Muscle of leg (tissue), 11 donors: Measurements from ENCODE around the gene GRK7. TPM values are rescaled to one million over a fixed set of nuclear protein-coding genes. Genes with fewer than 3 reads are reported as not detected.
"Not testable (repeated sequence)": the region's sequence is repeated elsewhere in the genome, so short reads cannot be mapped to it uniquely, and the experiment has no call there.

ENCODE experiments used
- DNase-seq: peaks from one replicate; pipeline ENCODE4 v3.0.0; 2013
- H3K27ac ChIP-seq: one replicate; pipeline ENCODE4 v1.5.1; 2013; ENCODE audit warnings: mild to moderate bottlenecking, low read length, control low read depth
- H3K27me3 ChIP-seq: one replicate; pipeline ENCODE4 v1.6.1; 2013; ENCODE audit warnings: low read length; ENCODE audit not compliant: control insufficient read depth, insufficient read depth
- H3K36me3 ChIP-seq: one replicate; pipeline ENCODE4 v1.6.1; 2013; ENCODE audit warnings: low read length; ENCODE audit not compliant: control insufficient read depth, insufficient read depth
- H3K4me1 ChIP-seq: one replicate; pipeline ENCODE4 v1.6.1; 2013; ENCODE audit warnings: low read length; ENCODE audit not compliant: control insufficient read depth, insufficient read depth
- H3K4me3 ChIP-seq: one replicate; pipeline ENCODE4 v1.5.1; 2013; ENCODE audit warnings: low read length, control low read depth
- H3K9me3 ChIP-seq: replicated peaks from 2 replicates; pipeline ENCODE4 v1.6.1; 2013; ENCODE audit warnings: low read depth, low read length; ENCODE audit not compliant: control insufficient read depth
- WGBS: methylation state at CpG from one replicate; pipeline ENCODE4 v1.1.5; 2013; ENCODE audit warnings: missing lambda C conversion rate; ENCODE audit not compliant: insufficient coverage; 5-methylcytosine and 5-hydroxymethylcytosine counted together
- polyA plus RNA-seq, 8 donors: library from polyadenylated mRNA; unstranded; fragments of 120-200 nt; gene quantifications; one replicate each; pipeline versions ENCODE4 v1.2.1 to v1.2.3, GENCODE V29; 2013; ENCODE audit warnings: inconsistent platforms in 1 of 8, low replicate concordance in 1 of 8; ENCODE audit not compliant: insufficient read length in 8 of 8, insufficient read depth in 1 of 8
- total RNA-seq: library from RNA; stranded (reverse); fragments of 120-200 nt; gene quantifications from one replicate; pipeline ENCODE4 v1.2.4, GENCODE V29; 2013

The GRK7 gene
- total and polyA plus RNA-seq, 9 donors = 0.04 to 0.13 (median 0.05) TPM; not detected in 4

GRCh38 chr3:141777957-141778813 lies 15.0 kb downstream of the GRK7 start:
- H3K27me3 ChIP-seq = no peaks in the 10 kb centered on the region
- no peaks in the 10 kb centered on the region for H3K4me1 ChIP-seq
- no peak overlapping the region for H3K4me3 ChIP-seq
- WGBS = 90% methylated on average over 41 of the region's 42 CpGs
- no peak overlapping the region for H3K27ac ChIP-seq
- no peaks in the 10 kb centered on the region for H3K9me3 ChIP-seq
- DNase-seq = no peak
- no peaks in the 10 kb centered on the region for H3K36me3 ChIP-seq

GRCh38 chr3:141779667-141780066 lies 16.5 kb downstream of the GRK7 start:
- no peak for DNase-seq
- Histone ChIP-seq H3K4me1 (no peaks in the 10 kb centered on the region), H3K36me3 (no peaks in the 10 kb centered on the region), H3K9me3 (no peaks in the 10 kb centered on the region), H3K4me3 (no peak overlapping the region), H3K27ac (no peak overlapping the region), H3K27me3 (no peaks in the 10 kb centered on the region)
- WGBS = no CpG with 5 or more reads among the region's 1 CpG

- Histone ChIP-seq H3K9me3 (no peaks in the 10 kb centered on the region), H3K4me1 (no peaks in the 10 kb centered on the region), H3K27ac (no peak overlapping the region), H3K4me3 (no peak overlapping the region), H3K36me3 (no peaks in the 10 kb centered on the region), H3K27me3 (no peaks in the 10 kb centered on the region)
- no peak for DNase-seq
- WGBS = 49% methylated on average over 2 of the region's 4 CpGs
Measured at GRCh38 chr3:141782386-141782932, 19.3 kb downstream of the GRK7 start.

GRCh38 chr3:141783632-141784031 lies 20.4 kb downstream of the GRK7 start:
- WGBS = 86% methylated on average over 6 of the region's 6 CpGs
- Histone ChIP-seq H3K4me1 (no peaks in the 10 kb centered on the region), H3K36me3 (no peaks in the 10 kb centered on the region), H3K4me3 (no peak overlapping the region), H3K27ac (no peak overlapping the region), H3K27me3 (no peaks in the 10 kb centered on the region), H3K9me3 (no peaks in the 10 kb centered on the region)
- DNase-seq = no peak

- WGBS = 89% methylated on average over 4 of the region's 8 CpGs
- Histone ChIP-seq H3K27me3 (no peaks in the 10 kb centered on the region), H3K4me3 (no peak overlapping the region), H3K9me3 (no peaks in the 10 kb centered on the region), H3K27ac (no peak overlapping the region), H3K36me3 (no peaks in the 10 kb centered on the region), H3K4me1 (no peaks in the 10 kb centered on the region)
- no peak for DNase-seq
Measured at GRCh38 chr3:141784096-141784495, 20.9 kb downstream of the GRK7 start.

- no peak overlapping the region for H3K27ac ChIP-seq
- H3K4me1 ChIP-seq = no peaks in the 10 kb centered on the region
- no peaks in the 10 kb centered on the region for H3K27me3 ChIP-seq
- DNase-seq = no peak
- H3K9me3 ChIP-seq = no peaks in the 10 kb centered on the region
- WGBS = 83% methylated on average over 1 of the region's 2 CpGs
- H3K36me3 ChIP-seq = no peaks in the 10 kb centered on the region
- no peak overlapping the region for H3K4me3 ChIP-seq
Measured at GRCh38 chr3:141784531-141784930, 21.3 kb downstream of the GRK7 start.

- no peaks in the 10 kb centered on the region for H3K27me3 ChIP-seq
- no peak for DNase-seq
- H3K27ac ChIP-seq = no peak overlapping the region
- 83% methylated on average over 1 of the region's 4 CpGs for WGBS
- H3K4me3 ChIP-seq = no peak overlapping the region
- H3K9me3 ChIP-seq = no peaks in the 10 kb centered on the region
- no peaks in the 10 kb centered on the region for H3K4me1 ChIP-seq
- no peaks in the 10 kb centered on the region for H3K36me3 ChIP-seq
Measured at GRCh38 chr3:141788149-141788548, 24.9 kb downstream of the GRK7 start.

- H3K9me3 ChIP-seq, H3K4me1 ChIP-seq, H3K4me3 ChIP-seq, H3K27me3 ChIP-seq, H3K36me3 ChIP-seq, DNase-seq, H3K27ac ChIP-seq: not testable (repeated sequence)
- 100% methylated on average over 1 of the region's 5 CpGs for WGBS
Measured at GRCh38 chr3:141788750-141789149, 25.5 kb downstream of the GRK7 start.

- no peaks in the 10 kb centered on the region for H3K4me1 ChIP-seq
- DNase-seq = no peak
- no peak overlapping the region for H3K4me3 ChIP-seq
- H3K9me3 ChIP-seq = no peaks in the 10 kb centered on the region
- H3K36me3 ChIP-seq = no peaks in the 10 kb centered on the region
- H3K27ac ChIP-seq = no peak overlapping the region
- 68% methylated on average over 6 of the region's 7 CpGs for WGBS
- no peaks in the 10 kb centered on the region for H3K27me3 ChIP-seq
Measured at GRCh38 chr3:141789281-141789680, 26.1 kb downstream of the GRK7 start.

- Histone ChIP-seq H3K4me1 (no peaks in the 10 kb centered on the region), H3K27me3 (no peaks in the 10 kb centered on the region), H3K36me3 (no peaks in the 10 kb centered on the region), H3K4me3 (no peak overlapping the region), H3K9me3 (no peaks in the 10 kb centered on the region), H3K27ac (no peak overlapping the region)
- 82% methylated on average over 4 of the region's 4 CpGs for whole genome bisulfite sequencing
- DNase-seq = no peak
Measured at GRCh38 chr3:141790171-141790570, 27.0 kb downstream of the GRK7 start.
